HG03575 (cell line): ENCODE results near the gene RNF217.
"Not testable (repeated sequence)": the region's sequence is repeated elsewhere in the genome, so short reads cannot be mapped to it uniquely, and the experiment has no call there.

Experiments used
- ATAC-seq: cut with Tn5 transposase; IDR thresholded peaks from one replicate; pipeline ENCODE4 v1.9.1; 2021; ENCODE audit not compliant: unreplicated experiment, insufficient number of reproducible peaks, low FRiP score; ENCODE audit errors: extremely low read depth

Gene RNF217

GRCh38 chr6:125107048-125107447, 144.8 kb downstream of the RNF217 start:
- ATAC-seq: no peak

- no peak for ATAC-seq
Observed at GRCh38 chr6:125107896-125108295, 145.7 kb downstream of the RNF217 start.

- ATAC-seq: no peak
Observed at GRCh38 chr6:125110056-125110455, 147.8 kb downstream of the RNF217 start.

GRCh38 chr6:125111219-125111983, 149.2 kb downstream of the RNF217 start:
- no peak for ATAC-seq

DNA sequence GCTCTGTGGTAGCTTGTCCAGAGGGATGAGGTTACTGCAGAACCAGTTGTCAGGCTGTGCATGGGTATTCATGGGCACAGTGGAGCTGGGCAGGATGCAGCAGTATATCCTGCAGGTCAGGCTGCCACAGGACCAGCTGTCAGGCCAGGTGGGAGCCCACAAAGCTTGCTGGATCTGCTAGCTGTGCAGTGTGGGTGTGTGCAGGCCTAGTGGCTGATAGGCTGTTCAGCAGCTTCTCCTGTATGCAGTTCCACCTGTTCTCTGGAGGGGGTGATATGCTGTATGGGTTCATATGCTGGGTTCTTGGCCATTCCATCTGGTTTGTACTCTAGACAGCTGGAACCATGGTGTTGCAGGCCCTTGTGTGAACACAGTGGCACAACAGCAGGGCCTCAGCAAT, 150.7 kb downstream of the RNF217 start:
- ATAC-seq: no peak

GRCh38 chr6:125114248-125114858, 152.1 kb downstream of the RNF217 start:
- no peak for ATAC-seq

- no peak for ATAC-seq
Observed at GRCh38 chr6:125116170-125116569, 153.9 kb downstream of the RNF217 start.

GRCh38 chr6:125116710-125117109, 154.5 kb downstream of the RNF217 start:
- ATAC-seq: no peak

- ATAC-seq: no peak
Observed at GRCh38 chr6:125117818-125118217, 155.6 kb downstream of the RNF217 start.

DNA sequence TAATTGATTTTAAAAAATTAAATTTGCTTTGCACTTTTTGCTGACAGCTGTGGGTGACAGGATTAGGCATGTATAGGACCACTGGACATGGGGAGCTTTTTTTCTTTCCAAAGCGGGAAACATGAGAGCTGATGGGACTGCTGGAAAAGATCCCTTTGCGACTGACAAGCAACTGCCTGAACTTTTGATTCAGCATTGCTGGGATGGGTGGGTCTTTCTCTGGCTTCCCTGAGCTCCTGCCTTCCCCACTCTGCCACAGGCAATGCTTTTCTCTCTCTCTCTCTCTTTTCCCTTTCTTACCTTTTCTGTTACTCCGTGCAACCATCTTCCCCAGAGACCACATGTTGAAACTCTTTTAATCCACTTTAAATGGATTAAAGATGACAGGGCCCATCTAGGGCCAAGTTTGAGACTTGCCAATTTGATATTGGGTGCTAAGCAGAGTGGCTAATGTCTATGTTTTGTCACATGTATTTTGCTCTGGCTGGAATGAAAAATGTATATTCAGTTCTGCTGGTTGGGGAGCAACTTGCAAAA, 157.9 kb downstream of the RNF217 start:
- no peak for ATAC-seq

DNA sequence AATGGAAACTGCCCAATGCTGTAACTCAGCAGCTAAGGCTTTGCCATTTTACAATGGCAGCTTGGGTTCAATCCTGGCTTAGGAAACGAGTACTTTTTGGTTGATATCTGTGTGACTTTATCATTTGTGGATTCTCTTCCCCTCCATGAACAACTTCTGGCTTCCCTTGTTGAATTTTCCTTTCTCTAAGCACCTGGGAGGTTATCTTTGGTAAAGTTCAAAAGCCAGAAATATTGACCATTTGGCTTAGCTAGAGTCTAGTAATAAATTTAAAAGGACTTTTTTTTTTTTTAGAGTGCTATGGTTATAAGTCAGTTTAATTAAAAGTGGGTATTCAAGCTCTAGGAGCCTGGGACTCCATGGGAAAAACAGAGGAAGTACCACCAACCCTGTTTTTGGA, 159.7 kb downstream of the RNF217 start:
- ATAC-seq: no peak

- ATAC-seq: no peak
Observed at GRCh38 chr6:125123051-125123450, 160.8 kb downstream of the RNF217 start.

GRCh38 chr6:125123468-125124048, 161.3 kb downstream of the RNF217 start:
- ATAC-seq: no peak

DNA sequence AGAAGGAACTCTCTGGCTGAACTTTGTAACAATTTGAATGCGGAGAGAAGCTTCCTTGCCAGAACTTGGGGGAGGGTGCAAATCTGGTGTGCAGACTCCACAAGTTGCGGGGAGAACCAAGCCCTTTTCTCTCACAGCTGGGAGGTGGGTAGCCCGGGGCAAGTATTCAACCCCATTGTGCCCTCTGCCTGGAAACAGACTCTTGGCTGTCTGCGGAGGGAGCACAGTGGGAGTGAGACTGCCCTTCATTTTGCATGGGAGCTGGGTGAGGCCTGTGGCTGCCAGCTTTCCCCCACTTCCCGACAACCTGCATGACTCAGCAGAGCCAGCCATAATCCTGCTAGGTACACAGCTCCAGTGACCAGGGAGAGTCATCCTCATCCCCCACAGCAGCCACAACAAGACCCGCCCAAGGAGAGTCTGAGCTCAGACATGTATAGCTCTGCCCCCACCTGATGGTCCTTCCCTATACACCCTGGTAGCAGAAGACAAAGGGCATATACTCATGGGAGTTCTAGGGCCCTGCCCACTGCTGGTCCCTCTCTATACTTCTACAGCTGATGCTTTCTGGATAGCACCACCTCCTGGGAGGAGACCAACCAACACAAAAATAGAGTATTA, 161.9 kb downstream of the RNF217 start:
- no peak for ATAC-seq

GRCh38 chr6:125125856-125126255, 163.6 kb downstream of the RNF217 start:
- not testable (repeated sequence) for ATAC-seq

DNA sequence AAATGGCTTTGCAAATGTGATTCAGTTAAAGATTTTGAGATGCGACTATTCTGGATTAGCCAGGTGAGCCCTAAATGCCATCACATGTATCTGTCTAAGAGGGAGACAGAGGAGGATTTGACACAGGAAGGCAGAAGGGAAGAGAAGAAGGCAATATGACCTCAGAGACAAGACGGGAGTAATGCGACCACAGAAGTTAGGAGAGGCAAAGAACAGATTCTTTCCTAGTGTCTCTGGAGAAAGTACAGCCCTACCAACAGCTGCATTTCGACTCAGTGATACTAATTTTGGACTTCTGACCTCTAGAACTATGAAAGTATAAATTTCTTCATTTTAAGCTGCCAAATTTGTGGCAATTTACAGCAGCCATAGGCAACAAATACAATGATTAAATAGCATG, 167.1 kb downstream of the RNF217 start:
- no peak for ATAC-seq

DNA sequence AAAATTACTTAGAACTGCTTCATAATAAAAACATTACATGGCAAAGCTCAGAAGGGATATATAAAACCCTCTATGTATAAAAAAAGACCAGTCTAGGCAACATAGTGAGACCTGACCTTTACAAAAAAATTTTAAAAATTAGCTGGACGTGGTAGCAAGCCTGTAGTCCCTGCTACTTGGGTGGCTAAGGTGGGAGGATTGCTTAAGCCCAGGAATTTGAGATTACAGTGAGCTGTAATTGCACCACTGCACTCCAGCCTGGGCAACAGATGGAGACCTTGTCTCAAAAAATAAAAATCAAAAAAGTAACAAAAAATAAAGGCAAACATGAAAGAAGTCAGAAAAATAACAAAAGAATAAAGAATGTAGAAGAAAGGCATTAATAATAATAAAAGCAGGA, 169.8 kb downstream of the RNF217 start:
- ATAC-seq: no peak

GRCh38 chr6:125136378-125136777, 174.1 kb downstream of the RNF217 start:
- no peak for ATAC-seq

GRCh38 chr6:125138083-125138482, 175.8 kb downstream of the RNF217 start:
- ATAC-seq: no peak

DNA sequence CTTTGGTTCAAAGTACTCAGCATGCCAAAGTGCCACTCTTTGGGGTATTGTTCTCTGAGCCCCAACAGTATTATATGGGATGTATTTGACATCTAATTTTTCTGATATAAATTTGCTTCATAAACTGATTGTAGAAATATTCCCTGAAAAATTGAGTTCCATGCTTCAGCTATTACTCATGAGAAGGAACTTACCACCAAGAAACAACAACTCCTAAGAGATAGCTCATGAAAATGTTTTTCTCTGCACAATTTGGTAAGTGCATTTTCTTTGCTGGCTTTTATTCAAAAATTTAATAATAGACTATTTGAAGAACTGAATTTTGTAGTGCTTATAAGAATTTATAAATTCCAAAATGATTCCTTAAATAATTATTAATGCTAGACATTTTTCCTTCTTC, 178.6 kb downstream of the RNF217 start:
- ATAC-seq: no peak
